ENCODE results near the gene YWHAQ. TPM values are rescaled to one million over a fixed set of nuclear protein-coding genes. Genes with fewer than 3 reads are reported as not detected.
"Not testable (repeated sequence)": the region's sequence is repeated elsewhere in the genome, so short reads cannot be mapped to it uniquely, and the experiment has no call there.

The YWHAQ gene
- total RNA-seq, 1 donor: 242 TPM

DNA sequence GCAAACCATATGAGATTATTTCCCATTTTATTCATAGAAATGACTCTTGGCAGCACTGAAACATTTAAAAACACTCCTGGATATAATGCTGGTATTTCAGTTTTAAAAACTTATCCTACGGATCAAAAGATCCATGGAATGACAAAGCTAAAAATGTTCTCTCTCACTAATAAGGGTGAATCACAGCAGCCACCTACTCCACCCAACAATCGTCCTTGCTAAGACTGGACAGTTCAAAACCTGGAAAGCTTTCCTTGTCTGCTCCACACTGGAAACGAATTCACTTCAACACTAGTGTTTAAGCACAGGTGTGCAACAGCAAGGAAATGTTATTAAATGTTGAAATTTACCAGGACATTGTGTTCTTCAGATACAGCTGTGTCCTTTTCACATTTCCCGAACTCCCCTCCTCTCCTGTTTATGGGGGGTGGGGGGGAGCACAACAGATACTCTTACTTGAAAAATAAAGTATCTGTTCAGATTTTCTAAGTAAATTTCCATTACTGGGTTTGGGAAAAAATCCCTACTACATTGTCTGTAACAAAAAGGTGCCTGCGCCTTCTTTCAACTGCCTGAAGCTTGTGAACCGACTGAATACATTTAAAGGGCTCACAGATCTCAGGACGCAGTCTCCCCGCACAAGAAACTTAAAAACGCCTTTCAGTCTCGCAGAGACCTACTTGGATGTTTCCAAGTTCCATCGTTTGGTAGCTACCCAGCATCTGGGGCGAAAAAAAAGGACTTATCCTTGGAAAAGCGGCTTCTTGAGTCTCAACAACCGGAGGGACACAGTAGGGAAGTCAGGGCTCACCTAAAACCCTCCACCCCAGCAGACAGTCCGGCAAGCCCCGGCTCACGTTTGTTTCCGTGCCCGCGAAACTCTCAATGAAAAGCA is 1.3 kb downstream of the YWHAQ start:
- H2AFZ ChIP-seq (ENCODE audit: low read length): no peak overlapping the region
- peak; percentile 89 for DNase-seq (ENCODE audit: insufficient read length, low spot score, missing footprints)
- H3K4me3 ChIP-seq (ENCODE audit: insufficient read depth, low read length): peak overlapping the region; percentile 88
- peaks cover 60% of the 10 kb centered on the region for H3K79me2 ChIP-seq (ENCODE audit: insufficient read depth, low read length)
- H3K27ac ChIP-seq (ENCODE audit: low read depth, low read length): peak overlapping the region; percentile 80
- H4K20me1 ChIP-seq (ENCODE audit: insufficient read depth, low read length): peaks cover 30% of the 10 kb centered on the region
- TF ChIP-seq, protein P1, sequence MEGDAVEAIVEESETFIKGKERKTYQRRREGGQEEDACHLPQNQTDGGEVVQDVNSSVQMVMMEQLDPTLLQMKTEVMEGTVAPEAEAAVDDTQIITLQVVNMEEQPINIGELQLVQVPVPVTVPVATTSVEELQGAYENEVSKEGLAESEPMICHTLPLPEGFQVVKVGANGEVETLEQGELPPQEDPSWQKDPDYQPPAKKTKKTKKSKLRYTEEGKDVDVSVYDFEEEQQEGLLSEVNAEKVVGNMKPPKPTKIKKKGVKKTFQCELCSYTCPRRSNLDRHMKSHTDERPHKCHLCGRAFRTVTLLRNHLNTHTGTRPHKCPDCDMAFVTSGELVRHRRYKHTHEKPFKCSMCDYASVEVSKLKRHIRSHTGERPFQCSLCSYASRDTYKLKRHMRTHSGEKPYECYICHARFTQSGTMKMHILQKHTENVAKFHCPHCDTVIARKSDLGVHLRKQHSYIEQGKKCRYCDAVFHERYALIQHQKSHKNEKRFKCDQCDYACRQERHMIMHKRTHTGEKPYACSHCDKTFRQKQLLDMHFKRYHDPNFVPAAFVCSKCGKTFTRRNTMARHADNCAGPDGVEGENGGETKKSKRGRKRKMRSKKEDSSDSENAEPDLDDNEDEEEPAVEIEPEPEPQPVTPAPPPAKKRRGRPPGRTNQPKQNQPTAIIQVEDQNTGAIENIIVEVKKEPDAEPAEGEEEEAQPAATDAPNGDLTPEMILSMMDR (IDR thresholded peaks at IDR 0.05; ENCODE audit: extremely low read depth, low read depth, low read length): no peak
- peaks cover 34% of the 10 kb centered on the region for H3K4me1 ChIP-seq (ENCODE audit: insufficient read depth, low read length)
- H3K36me3 ChIP-seq (ENCODE audit: insufficient read depth, low read length): peaks cover 20% of the 10 kb centered on the region
- H3K9me3 ChIP-seq (ENCODE audit: low read depth, low read length): no peaks in the 10 kb centered on the region
- H3K27me3 ChIP-seq (ENCODE audit: insufficient read depth, low read length): no peaks in the 10 kb centered on the region
- H3K4me2 ChIP-seq (ENCODE audit: insufficient read depth, low read length): peak overlapping the region; percentile 94

DNA sequence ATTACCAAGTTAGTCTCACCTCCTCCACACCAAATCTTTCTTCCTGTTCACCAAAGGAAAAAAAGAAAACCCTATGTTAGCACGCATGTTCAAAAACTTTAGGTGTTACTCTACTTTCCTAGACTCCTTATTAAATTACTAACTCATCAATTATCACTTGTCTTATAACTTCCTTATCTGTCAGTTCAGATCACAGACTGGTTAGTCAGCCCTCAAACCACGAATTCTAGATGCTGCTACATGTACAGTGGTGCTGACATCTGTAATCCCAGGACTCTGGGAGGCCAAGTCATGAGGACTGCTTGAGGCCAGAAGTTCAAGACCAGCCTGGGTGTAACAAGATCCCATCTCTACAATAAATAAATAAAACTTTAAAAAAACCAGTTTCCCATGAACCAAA is 3.5 kb downstream of the YWHAQ start:
- H3K4me1 ChIP-seq (ENCODE audit: insufficient read depth, low read length): peaks cover 27% of the 10 kb centered on the region
- H3K4me3 ChIP-seq (ENCODE audit: insufficient read depth, low read length): no peak overlapping the region
- H3K27ac ChIP-seq (ENCODE audit: low read depth, low read length): peak overlapping the region; percentile 32
- H3K36me3 ChIP-seq (ENCODE audit: insufficient read depth, low read length): peaks cover 31% of the 10 kb centered on the region
- H4K20me1 ChIP-seq (ENCODE audit: insufficient read depth, low read length): peaks cover 45% of the 10 kb centered on the region
- no peak overlapping the region for H2AFZ ChIP-seq (ENCODE audit: low read length)
- DNase-seq (ENCODE audit: insufficient read length, low spot score, missing footprints): no peak
- TF ChIP-seq, protein P1 (IDR thresholded peaks at IDR 0.05; ENCODE audit: extremely low read depth, low read depth, low read length): no peak
- H3K79me2 ChIP-seq (ENCODE audit: insufficient read depth, low read length): peaks cover 81% of the 10 kb centered on the region
- no peaks in the 10 kb centered on the region for H3K27me3 ChIP-seq (ENCODE audit: insufficient read depth, low read length)
- H3K9me3 ChIP-seq (ENCODE audit: low read depth, low read length): no peaks in the 10 kb centered on the region
- peak overlapping the region; percentile 94 for H3K4me2 ChIP-seq (ENCODE audit: insufficient read depth, low read length)

DNA sequence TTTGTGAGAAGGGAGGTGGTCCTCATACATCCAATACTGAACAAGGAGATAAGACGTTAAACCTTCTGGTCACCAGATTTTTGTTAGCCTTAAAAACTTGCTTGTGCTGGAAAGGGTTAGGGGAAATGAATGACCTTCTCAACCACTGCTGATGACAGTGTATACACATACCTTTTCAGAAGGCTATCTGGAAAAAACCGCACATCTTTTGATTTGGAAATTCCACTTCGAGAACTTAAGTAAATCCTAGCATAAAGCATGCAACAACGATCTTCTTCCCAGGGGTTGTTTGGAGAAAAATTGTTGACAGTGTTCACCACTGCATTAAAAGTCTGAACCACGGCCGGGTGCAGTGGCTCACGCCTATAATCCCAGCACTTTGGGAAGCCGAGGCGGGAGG is 7.6 kb downstream of the YWHAQ start:
- H4K20me1 ChIP-seq (ENCODE audit: insufficient read depth, low read length): peaks cover 75% of the 10 kb centered on the region
- peaks cover 100% of the 10 kb centered on the region for H3K79me2 ChIP-seq (ENCODE audit: insufficient read depth, low read length)
- H3K27me3 ChIP-seq (ENCODE audit: insufficient read depth, low read length): no peaks in the 10 kb centered on the region
- H2AFZ ChIP-seq (ENCODE audit: low read length): no peak overlapping the region
- H3K36me3 ChIP-seq (ENCODE audit: insufficient read depth, low read length): peaks cover 28% of the 10 kb centered on the region
- no peak overlapping the region for H3K4me2 ChIP-seq (ENCODE audit: insufficient read depth, low read length)
- H3K27ac ChIP-seq (ENCODE audit: low read depth, low read length): no peak overlapping the region
- TF ChIP-seq, protein P1 (IDR thresholded peaks at IDR 0.05; ENCODE audit: extremely low read depth, low read depth, low read length): no peak
- H3K4me3 ChIP-seq (ENCODE audit: insufficient read depth, low read length): no peak overlapping the region
- no peak for DNase-seq (ENCODE audit: insufficient read length, low spot score, missing footprints)
- no peaks in the 10 kb centered on the region for H3K9me3 ChIP-seq (ENCODE audit: low read depth, low read length)
- peaks cover 22% of the 10 kb centered on the region for H3K4me1 ChIP-seq (ENCODE audit: insufficient read depth, low read length)

DNA sequence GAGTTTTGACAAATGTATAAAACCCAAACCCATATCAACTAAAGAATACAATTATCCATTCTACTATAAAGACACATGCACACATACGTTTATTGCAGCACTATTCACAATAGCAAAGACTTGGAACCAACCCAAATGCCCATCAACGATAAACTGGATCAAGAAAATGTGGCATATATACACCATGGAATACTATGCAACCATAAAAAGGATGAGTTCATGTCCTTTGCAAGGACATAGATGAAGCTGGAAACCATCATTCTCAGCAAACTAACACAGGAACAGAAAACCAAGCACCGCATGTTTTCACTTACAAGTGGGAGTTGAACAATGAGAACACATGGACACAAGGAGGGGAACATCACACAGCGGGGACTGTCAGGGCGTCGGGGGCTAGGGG is 9.1 kb downstream of the YWHAQ start:
- DNase-seq (ENCODE audit: insufficient read length, low spot score, missing footprints); H3K4me2 ChIP-seq (ENCODE audit: insufficient read depth, low read length); H3K9me3 ChIP-seq (ENCODE audit: low read depth, low read length); H3K27ac ChIP-seq (ENCODE audit: low read depth, low read length); H3K27me3 ChIP-seq (ENCODE audit: insufficient read depth, low read length); H3K4me3 ChIP-seq (ENCODE audit: insufficient read depth, low read length); H2AFZ ChIP-seq (ENCODE audit: low read length): not testable (repeated sequence)
- Histone ChIP-seq H3K4me1 (ENCODE audit: insufficient read depth, low read length) (peaks cover 13% of the 10 kb centered on the region), H4K20me1 (ENCODE audit: insufficient read depth, low read length) (peaks cover 72% of the 10 kb centered on the region), H3K79me2 (ENCODE audit: insufficient read depth, low read length) (peaks cover 99% of the 10 kb centered on the region), H3K36me3 (ENCODE audit: insufficient read depth, low read length) (peaks cover 21% of the 10 kb centered on the region)

Measured in osteoblast (primary cell).